ENCODE data around the gene PRR15L.
"Not testable (repeated sequence)": the region's sequence is repeated elsewhere in the genome, so short reads cannot be mapped to it uniquely, and the experiment has no call there.

Gene PRR15L

GRCh38 chr17:47994724-47995123 is 37.0 kb upstream of the PRR15L start:
- no peak for DNase-seq
- TF ChIP-seq POLR2A (IDR thresholded peaks at IDR 0.05; ENCODE audit: low read length) (no peak), GATA1 (IDR thresholded peaks at IDR 0.05; ENCODE audit: low read depth, low read length) (no peak)

GRCh38 chr17:47993964-47994363 is 36.3 kb upstream of the PRR15L start:
- TF ChIP-seq GATA1 (IDR thresholded peaks at IDR 0.05; ENCODE audit: low read depth, low read length) (no peak), POLR2A (IDR thresholded peaks at IDR 0.05; ENCODE audit: low read length) (no peak)
- DNase-seq = no peak

DNA sequence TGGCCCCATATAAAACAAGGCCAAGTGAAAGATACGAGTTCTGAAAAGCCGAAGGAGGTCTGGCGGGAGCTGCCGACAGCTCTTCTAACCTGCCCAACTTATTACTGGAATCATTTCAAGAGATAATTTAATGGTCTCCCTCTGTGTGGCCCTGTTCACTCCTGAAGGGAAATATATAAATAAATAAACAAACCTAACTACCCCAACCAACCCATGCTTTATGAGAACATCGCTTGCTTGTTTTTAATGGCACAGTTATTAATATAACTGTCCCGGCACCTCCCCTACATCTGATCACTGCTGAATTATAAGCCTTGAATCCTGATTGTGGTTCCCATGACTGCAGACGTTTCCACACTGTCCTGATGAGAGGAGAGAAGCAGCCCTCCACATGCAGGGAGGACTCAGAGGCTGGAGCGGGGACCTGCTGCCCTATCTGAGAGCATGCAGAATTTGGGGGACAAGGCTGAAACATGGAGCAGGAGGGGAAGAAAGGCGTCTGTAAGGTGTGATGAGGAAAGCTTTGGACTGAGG is 35.4 kb upstream of the PRR15L start:
- TF ChIP-seq POLR2A (IDR thresholded peaks at IDR 0.05; ENCODE audit: low read length) = no peak
- TF ChIP-seq GATA1 (IDR thresholded peaks at IDR 0.05; ENCODE audit: low read depth, low read length) = no peak
- no peak for DNase-seq

DNA sequence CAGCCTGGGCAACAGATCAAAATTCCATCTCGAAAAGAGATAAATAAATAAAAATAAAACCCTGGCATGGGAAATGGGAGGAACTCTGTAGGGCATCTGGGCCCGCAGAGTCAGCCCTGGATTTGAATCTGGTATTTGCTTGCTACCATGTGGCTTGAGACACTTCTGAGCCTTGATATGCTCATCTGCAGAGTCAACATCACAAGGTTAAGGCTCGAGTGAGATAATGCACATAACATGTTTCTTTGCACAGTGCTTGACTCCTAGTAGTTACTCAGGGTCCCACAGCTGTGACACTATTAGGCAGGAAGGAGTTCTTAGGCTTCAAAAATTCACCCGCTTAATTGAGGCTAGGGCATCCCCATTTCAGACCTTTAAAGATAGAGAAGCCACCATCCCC is 34.5 kb upstream of the PRR15L start:
- DNase-seq = no peak
- TF ChIP-seq GATA1 (IDR thresholded peaks at IDR 0.05; ENCODE audit: low read depth, low read length) (no peak), POLR2A (IDR thresholded peaks at IDR 0.05; ENCODE audit: low read length) (no peak)

- no peak for DNase-seq
- TF ChIP-seq GATA1 (IDR thresholded peaks at IDR 0.05; ENCODE audit: low read depth, low read length) (no peak), POLR2A (IDR thresholded peaks at IDR 0.05; ENCODE audit: low read length) (no peak)
Observed at GRCh38 chr17:47990962-47991731, 33.5 kb upstream of the PRR15L start.

- no peak for TF ChIP-seq GATA1 (IDR thresholded peaks at IDR 0.05; ENCODE audit: low read depth, low read length)
- no peak for TF ChIP-seq POLR2A (IDR thresholded peaks at IDR 0.05; ENCODE audit: low read length)
- no peak for DNase-seq
Observed at GRCh38 chr17:47989700-47990099, 32.0 kb upstream of the PRR15L start.

GRCh38 chr17:47989159-47989558 is 31.5 kb upstream of the PRR15L start:
- no peak for TF ChIP-seq GATA1 (IDR thresholded peaks at IDR 0.05; ENCODE audit: low read depth, low read length)
- no peak for TF ChIP-seq POLR2A (IDR thresholded peaks at IDR 0.05; ENCODE audit: low read length)
- no peak for DNase-seq

- not testable (repeated sequence) for DNase-seq
Observed at GRCh38 chr17:47988445-47988844, 30.8 kb upstream of the PRR15L start.

DNA sequence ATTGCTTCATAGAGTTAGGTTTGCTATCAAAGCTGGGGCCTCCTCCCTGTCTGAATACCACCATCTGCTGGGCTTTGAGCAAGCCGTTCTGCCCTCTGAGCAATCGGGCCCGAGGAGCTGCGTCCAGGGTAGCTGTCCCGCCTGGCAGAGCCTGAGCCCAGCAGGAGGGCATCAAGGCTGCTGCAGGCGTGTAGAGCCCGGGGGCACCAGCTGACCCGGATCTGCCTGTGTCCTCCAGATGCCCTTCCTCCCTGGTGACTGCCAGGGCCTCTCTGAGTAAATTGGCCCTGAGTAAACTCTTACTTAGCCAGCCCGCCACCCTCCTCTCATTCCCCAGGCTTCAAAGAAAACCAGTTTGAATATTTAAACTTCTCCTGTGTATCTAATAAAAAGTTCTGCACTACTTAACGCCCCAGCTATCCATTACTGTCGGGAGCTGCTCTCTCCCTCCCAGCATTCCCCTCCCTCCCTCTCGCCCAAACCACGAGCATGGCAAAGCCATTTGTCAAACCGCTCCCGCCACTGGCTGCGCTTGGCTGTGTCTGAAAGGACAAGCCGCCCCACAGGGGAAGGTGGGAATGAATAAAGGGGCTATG is 29.7 kb upstream of the PRR15L start:
- DNase-seq = no peak
- no peak for TF ChIP-seq GATA1 (IDR thresholded peaks at IDR 0.05; ENCODE audit: low read depth, low read length)
- TF ChIP-seq POLR2A (IDR thresholded peaks at IDR 0.05; ENCODE audit: low read length) = no peak

GRCh38 chr17:47986520-47986919 is 28.8 kb upstream of the PRR15L start:
- no peak for TF ChIP-seq GATA1 (IDR thresholded peaks at IDR 0.05; ENCODE audit: low read depth, low read length)
- no peak for TF ChIP-seq POLR2A (IDR thresholded peaks at IDR 0.05; ENCODE audit: low read length)
- no peak for DNase-seq

DNA sequence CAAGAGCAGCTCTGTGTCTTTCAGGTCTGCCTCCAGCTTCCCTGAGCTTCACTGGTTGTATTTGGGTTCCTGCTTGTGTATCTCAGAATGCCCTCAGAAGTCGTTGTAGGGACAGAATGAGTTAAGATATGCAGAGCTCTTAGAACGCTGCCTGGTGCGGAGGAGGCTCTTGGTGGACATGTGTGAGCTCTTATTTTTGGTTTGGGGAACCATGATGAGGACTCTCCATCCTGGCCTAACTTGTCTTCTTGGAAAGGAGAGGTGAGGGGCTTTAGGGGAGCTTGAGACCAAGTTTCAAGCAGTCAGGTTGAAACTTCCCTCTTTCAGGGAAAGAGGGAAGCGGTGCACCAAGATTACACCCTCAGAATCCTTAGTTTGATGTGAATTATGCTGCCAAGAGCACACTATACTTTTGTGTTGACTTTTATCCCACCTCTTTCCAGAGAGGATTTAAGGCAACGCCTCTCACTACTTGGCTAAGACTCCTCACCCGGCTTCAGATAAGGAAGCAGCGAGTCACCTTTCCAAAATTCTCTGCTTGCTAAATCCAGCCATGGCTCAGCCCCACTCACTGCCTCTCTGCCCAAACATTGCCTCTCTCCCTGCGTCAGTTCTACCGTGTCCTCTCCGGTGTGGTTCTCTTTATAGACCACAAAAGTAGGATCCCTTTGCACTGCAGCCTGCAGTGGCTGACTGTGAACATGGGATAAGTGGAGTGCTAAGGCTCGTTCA is 26.0 kb upstream of the PRR15L start:
- no peak for DNase-seq
- no peak for TF ChIP-seq GATA1 (IDR thresholded peaks at IDR 0.05; ENCODE audit: low read depth, low read length)
- TF ChIP-seq POLR2A (IDR thresholded peaks at IDR 0.05; ENCODE audit: low read length) = no peak

GRCh38 chr17:47982645-47983390 is 25.1 kb upstream of the PRR15L start:
- TF ChIP-seq GATA1 (IDR thresholded peaks at IDR 0.05; ENCODE audit: low read depth, low read length) (no peak), POLR2A (IDR thresholded peaks at IDR 0.05; ENCODE audit: low read length) (no peak)
- no peak for DNase-seq

GRCh38 chr17:47982091-47982617 is 24.5 kb upstream of the PRR15L start:
- TF ChIP-seq POLR2A (IDR thresholded peaks at IDR 0.05; ENCODE audit: low read length) (no peak), GATA1 (IDR thresholded peaks at IDR 0.05; ENCODE audit: low read depth, low read length) (no peak)
- DNase-seq = no peak

All from erythroblast (primary cell).